SU-DHL-6 (cell line): Measurements from ENCODE around the gene SLC24A3.

ENCODE experiments used
- CTCF ChIP-seq: fragments of 200-600 bp; sonication (generic); IDR thresholded peaks from one replicate; pipeline ENCODE4 v1.5.1; 2017; ENCODE audit warnings: antibody characterized with exemption, mild to moderate bottlenecking, low read length, moderate library complexity; ENCODE audit not compliant: insufficient read depth, poor library complexity, severe bottlenecking
- EZH2phosphoT487 ChIP-seq: fragments of 200-600 bp; sonication (generic), shearing (Covaris generic); conservative IDR thresholded peaks from 2 replicates; pipeline ENCODE4 v1.6.1; 2018; ENCODE audit warnings: mild to moderate bottlenecking, antibody characterized with exemption, low read length, moderate library complexity, mixed read lengths

GRCh38 chr20:19741924-19742323 lies 529.5 kb downstream of the SLC24A3 start:
- TF ChIP-seq CTCF (no peak), EZH2phosphoT487 (no peak)
